Endometrium (tissue), 2 donors: ENCODE data around the gene CD69.
"Not testable (repeated sequence)": the region's sequence is repeated elsewhere in the genome, so short reads cannot be mapped to it uniquely, and the experiment has no call there.

ENCODE experiments used
- FAIRE-seq: peaks from 2 replicates; lab custom pipeline; 2012; peaks lifted over from hg19 to GRCh38; lab: Jason Lieb, UNC
- donor health status: control.
- donor health status: control.

CD69 gene

GRCh38 chr12:9717070-9717925, 43.4 kb downstream of the CD69 start:
- FAIRE-seq, result no peak

GRCh38 chr12:9713032-9713558, 47.6 kb downstream of the CD69 start:
- FAIRE-seq, result not testable (repeated sequence)

GRCh38 chr12:9711664-9712063, 49.0 kb downstream of the CD69 start:
- no peak for FAIRE-seq

GRCh38 chr12:9710584-9711375, 49.9 kb downstream of the CD69 start:
- FAIRE-seq, result no peak

GRCh38 chr12:9708853-9709252, 51.8 kb downstream of the CD69 start:
- FAIRE-seq, result no peak

GRCh38 chr12:9707864-9708808, 52.6 kb downstream of the CD69 start:
- FAIRE-seq, result no peak

GRCh38 chr12:9707356-9707755, 53.3 kb downstream of the CD69 start:
- no peak for FAIRE-seq

GRCh38 chr12:9706086-9706685, 54.5 kb downstream of the CD69 start:
- FAIRE-seq, result no peak

- not testable (repeated sequence) for FAIRE-seq
These were observed 56.1 kb downstream of the CD69 start for GRCh38 chr12:9704561-9704960.
